ENCODE results near the gene BCL11A. TPM values are rescaled to one million over a fixed set of nuclear protein-coding genes. Genes with fewer than 3 reads are reported as not detected.

BCL11A gene
- total RNA-seq, 3 donors from 2014 or later (not counting 1 experiment from before 2014, with no cell fraction given), result 2.6 to 3.5 (median 3.0) TPM

DNA sequence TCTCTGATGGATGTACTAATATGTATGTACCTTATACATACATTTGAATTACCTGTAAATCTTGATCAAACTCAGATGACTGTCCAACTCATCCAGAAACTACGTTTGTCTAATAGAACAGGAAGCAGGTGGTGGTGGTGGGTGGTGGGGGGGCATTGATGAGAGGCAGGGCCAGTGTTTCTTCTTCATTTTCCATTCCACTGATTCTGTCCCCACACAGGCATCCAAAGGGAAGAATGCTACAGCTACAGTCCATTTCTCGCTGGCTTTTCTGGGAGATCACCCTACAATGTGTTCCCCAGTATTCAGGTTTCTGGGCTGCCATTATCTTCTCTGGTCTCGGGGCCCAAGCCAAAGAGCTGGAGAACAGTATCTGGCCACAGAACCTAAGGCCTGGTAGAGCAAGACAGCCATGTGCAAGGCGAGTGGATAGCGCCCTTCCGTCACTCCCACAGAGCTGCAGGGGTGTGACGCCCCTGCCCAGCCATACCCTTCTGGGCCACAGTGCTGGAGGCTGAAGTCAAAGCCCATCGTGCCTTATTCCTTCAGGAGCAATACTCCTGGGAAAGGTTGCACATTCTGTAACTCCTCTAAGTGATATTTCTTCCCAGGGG is 54.5 kb downstream of the BCL11A start:
- H3K9me3 ChIP-seq (ENCODE audit: control insufficient read depth, insufficient read depth, low read length), result no peaks in the 10 kb centered on the region
- no peak for DNase-seq
- H3K27ac ChIP-seq (ENCODE audit: low read length), result peak overlapping the region; percentile 50
- H3K27me3 ChIP-seq (ENCODE audit: control insufficient read depth, insufficient read depth, low read length), result no peaks in the 10 kb centered on the region
- H3K4me3 ChIP-seq (ENCODE audit: low read length), result no peak overlapping the region
- Mint-ChIP-seq H3K4me1 (no peaks in the 10 kb centered on the region), H3K9me3 (no peaks in the 10 kb centered on the region), H3K36me3 (no peaks in the 10 kb centered on the region), H3K27ac (no peak overlapping the region), H3K4me3 (no peak overlapping the region), H3K27me3 (ENCODE audit: low read depth in 2 of 2) (no peaks in the 10 kb centered on the region)
- WGBS (ENCODE audit: insufficient coverage), result 80% methylated on average over 7 of the region's 8 CpGs
- ATAC-seq, result no peak
- H3K36me3 ChIP-seq (ENCODE audit: control insufficient read depth, insufficient read depth, low read length), result no peaks in the 10 kb centered on the region
- H3K4me1 ChIP-seq (ENCODE audit: control insufficient read depth, insufficient read depth, low read length), result peaks cover 22% of the 10 kb centered on the region
- TF ChIP-seq, protein P1, sequence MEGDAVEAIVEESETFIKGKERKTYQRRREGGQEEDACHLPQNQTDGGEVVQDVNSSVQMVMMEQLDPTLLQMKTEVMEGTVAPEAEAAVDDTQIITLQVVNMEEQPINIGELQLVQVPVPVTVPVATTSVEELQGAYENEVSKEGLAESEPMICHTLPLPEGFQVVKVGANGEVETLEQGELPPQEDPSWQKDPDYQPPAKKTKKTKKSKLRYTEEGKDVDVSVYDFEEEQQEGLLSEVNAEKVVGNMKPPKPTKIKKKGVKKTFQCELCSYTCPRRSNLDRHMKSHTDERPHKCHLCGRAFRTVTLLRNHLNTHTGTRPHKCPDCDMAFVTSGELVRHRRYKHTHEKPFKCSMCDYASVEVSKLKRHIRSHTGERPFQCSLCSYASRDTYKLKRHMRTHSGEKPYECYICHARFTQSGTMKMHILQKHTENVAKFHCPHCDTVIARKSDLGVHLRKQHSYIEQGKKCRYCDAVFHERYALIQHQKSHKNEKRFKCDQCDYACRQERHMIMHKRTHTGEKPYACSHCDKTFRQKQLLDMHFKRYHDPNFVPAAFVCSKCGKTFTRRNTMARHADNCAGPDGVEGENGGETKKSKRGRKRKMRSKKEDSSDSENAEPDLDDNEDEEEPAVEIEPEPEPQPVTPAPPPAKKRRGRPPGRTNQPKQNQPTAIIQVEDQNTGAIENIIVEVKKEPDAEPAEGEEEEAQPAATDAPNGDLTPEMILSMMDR (IDR thresholded peaks at IDR 0.05), result no peak
- intact Hi-C loops (cut with micrococcal nuclease), result no loop called here

DNA sequence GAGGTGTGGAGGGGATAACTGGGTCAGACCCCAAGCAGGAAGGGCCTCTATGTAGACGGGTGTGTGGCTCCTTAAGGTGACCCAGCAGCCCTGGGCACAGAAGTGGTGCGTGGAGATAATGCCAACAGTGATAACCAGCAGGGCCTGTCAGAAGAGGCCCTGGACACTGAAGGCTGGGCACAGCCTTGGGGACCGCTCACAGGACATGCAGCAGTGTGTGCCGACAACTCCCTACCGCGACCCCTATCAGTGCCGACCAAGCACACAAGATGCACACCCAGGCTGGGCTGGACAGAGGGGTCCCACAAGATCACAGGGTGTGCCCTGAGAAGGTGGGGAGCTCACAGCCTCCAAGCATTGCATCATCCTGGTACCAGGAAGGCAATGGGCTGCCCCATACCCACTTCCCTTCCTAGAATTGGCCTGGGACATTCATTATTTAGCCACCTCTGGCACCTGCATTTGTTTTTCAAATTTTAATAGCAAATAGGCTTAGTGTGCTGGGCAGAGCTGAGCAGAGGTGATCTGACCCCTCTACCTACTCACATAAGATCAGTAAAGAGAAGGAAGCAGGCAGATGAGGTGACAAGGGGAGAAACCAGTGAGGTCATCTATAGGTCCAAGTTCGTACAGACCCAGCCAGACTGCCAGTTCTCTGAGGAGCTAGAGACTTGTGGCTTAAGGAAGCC is 55.2 kb downstream of the BCL11A start:
- WGBS (ENCODE audit: insufficient coverage), result 91% methylated on average over 8 of the region's 8 CpGs
- Histone ChIP-seq H3K27ac (ENCODE audit: low read length) (peak overlapping the region; percentile 50), H3K36me3 (ENCODE audit: control insufficient read depth, insufficient read depth, low read length) (no peaks in the 10 kb centered on the region), H3K27me3 (ENCODE audit: control insufficient read depth, insufficient read depth, low read length) (no peaks in the 10 kb centered on the region), H3K9me3 (ENCODE audit: control insufficient read depth, insufficient read depth, low read length) (no peaks in the 10 kb centered on the region), H3K4me3 (ENCODE audit: low read length) (no peak overlapping the region), H3K4me1 (ENCODE audit: control insufficient read depth, insufficient read depth, low read length) (peaks cover 22% of the 10 kb centered on the region)
- Mint-ChIP-seq H3K4me3 (no peak overlapping the region), H3K27ac (no peak overlapping the region), H3K9me3 (no peaks in the 10 kb centered on the region), H3K36me3 (no peaks in the 10 kb centered on the region), H3K27me3 (ENCODE audit: low read depth in 2 of 2) (no peaks in the 10 kb centered on the region), H3K4me1 (no peaks in the 10 kb centered on the region)
- TF ChIP-seq, protein P1 (IDR thresholded peaks at IDR 0.05), result no peak
- ATAC-seq, result peak in 1 of 3 donors; percentile 48
- DNase-seq, result no peak
- intact Hi-C loops (cut with micrococcal nuclease), result no loop called here

DNA sequence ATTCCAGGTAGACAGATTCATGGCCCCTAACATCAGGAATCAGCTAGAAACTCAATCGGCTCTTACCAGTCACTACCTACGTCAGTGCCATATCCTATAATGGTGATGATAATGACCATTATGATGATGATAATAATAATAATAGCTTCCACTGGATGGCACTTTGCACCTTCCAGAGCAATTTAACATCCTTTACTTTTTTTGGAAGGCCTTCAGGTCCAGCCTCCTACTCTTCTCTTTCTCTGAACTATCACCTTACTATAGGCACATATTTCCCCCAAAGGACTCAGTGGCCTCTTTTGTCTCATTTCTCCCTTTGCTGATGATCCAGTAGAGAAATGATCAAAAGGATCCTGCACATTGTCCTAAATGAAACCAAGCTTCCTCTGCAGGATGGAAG is 56.0 kb downstream of the BCL11A start:
- ATAC-seq, result no peak
- intact Hi-C loops (cut with micrococcal nuclease), result no loop called here
- TF ChIP-seq, protein P1 (IDR thresholded peaks at IDR 0.05), result no peak

More for the DNA sequence above, 56.0 kb downstream of the BCL11A start:
- no peaks in the 10 kb centered on the region for H3K36me3 ChIP-seq (ENCODE audit: control insufficient read depth, insufficient read depth, low read length)
- no peak overlapping the region for H3K4me3 Mint-ChIP-seq
- no peak overlapping the region for H3K27ac Mint-ChIP-seq
- no peak for DNase-seq
- no peaks in the 10 kb centered on the region for H3K4me1 Mint-ChIP-seq
- H3K27ac ChIP-seq (ENCODE audit: low read length), result no peak overlapping the region
- no peak overlapping the region for H3K4me3 ChIP-seq (ENCODE audit: low read length)
- no peaks in the 10 kb centered on the region for H3K36me3 Mint-ChIP-seq
- peaks cover 0 to 3% of the 10 kb centered on the region in 2 donors for H3K27me3 Mint-ChIP-seq (ENCODE audit: low read depth in 2 of 2)
- no peaks in the 10 kb centered on the region for H3K9me3 ChIP-seq (ENCODE audit: control insufficient read depth, insufficient read depth, low read length)
- peaks cover 22% of the 10 kb centered on the region for H3K4me1 ChIP-seq (ENCODE audit: control insufficient read depth, insufficient read depth, low read length)
- WGBS (ENCODE audit: insufficient coverage), result no CpG with 5 or more reads among the region's 2 CpGs
- no peaks in the 10 kb centered on the region for H3K9me3 Mint-ChIP-seq
- H3K27me3 ChIP-seq (ENCODE audit: control insufficient read depth, insufficient read depth, low read length), result no peaks in the 10 kb centered on the region
